Effector memory CD8-positive, alpha-beta T cell (primary cell): Measurements from ENCODE around the gene ANKRD55.
A peak's percentile ranks its signal among the peaks of the same experiment; 100 is the strongest.
"Not testable (repeated sequence)": the region's sequence is repeated elsewhere in the genome, so short reads cannot be mapped to it uniquely, and the experiment has no call there.

Experiments
- ATAC-seq: fragments of 150-1000 bp; cut with Tn5 transposase; replicated peaks from 2 replicates; pipeline ENCODE4 v1.10.0; 2021; ENCODE audit warnings: mild to moderate bottlenecking, moderate library complexity
- DNase-seq, 3 experiments: peaks; one replicate each; pipeline ENCODE4 v3.0.0; 2021
- H3K27ac Mint-ChIP-seq, 2 donors: one replicate each; pipeline ENCODE4 v1.8.0; 2022; ENCODE audit warnings: mild to moderate bottlenecking in 2 of 2, mixed read lengths in 2 of 2, moderate library complexity in 2 of 2
- H3K27me3 Mint-ChIP-seq, 2 donors: one replicate each; pipeline ENCODE4 v1.8.0; 2022; ENCODE audit warnings: mixed read lengths in 2 of 2
- H3K36me3 Mint-ChIP-seq: one replicate; pipeline ENCODE4 v1.8.0; 2022; ENCODE audit warnings: mild to moderate bottlenecking, moderate library complexity, mixed read lengths; ENCODE audit not compliant: insufficient read depth
- H3K4me1 Mint-ChIP-seq, 2 donors: one replicate each; pipeline ENCODE4 v1.8.0; 2022; ENCODE audit warnings: low read depth in 2 of 2, mixed read lengths in 2 of 2
- H3K4me3 Mint-ChIP-seq, 2 donors: one replicate each; pipeline ENCODE4 v1.8.0; 2022; ENCODE audit warnings: mild to moderate bottlenecking in 2 of 2, mixed read lengths in 2 of 2, moderate library complexity in 2 of 2
- H3K9me3 Mint-ChIP-seq, 2 donors: one replicate each; pipeline ENCODE4 v1.8.0; 2022; ENCODE audit warnings: mixed read lengths in 2 of 2

ANKRD55 gene

GRCh38 chr5:56166671-56167385, 66.3 kb downstream of the ANKRD55 start:
- Mint-ChIP-seq H3K4me1 (peaks cover 0 to 6% of the 10 kb centered on the region in 2 donors), H3K27me3 (peaks cover 14 to 64% of the 10 kb centered on the region in 2 donors), H3K4me3 (no peak overlapping the region), H3K36me3 (peaks cover under 1% of the 10 kb centered on the region), H3K9me3 (no peaks in the 10 kb centered on the region), H3K27ac (no peak overlapping the region)
- ATAC-seq (no peak), DNase-seq (no peak)

GRCh38 chr5:56164376-56164775, 68.8 kb downstream of the ANKRD55 start:
- Mint-ChIP-seq H3K9me3 (no peaks in the 10 kb centered on the region), H3K27me3 (peaks cover 8 to 40% of the 10 kb centered on the region in 2 donors), H3K4me3 (no peak overlapping the region), H3K36me3 (no peaks in the 10 kb centered on the region), H3K27ac (no peak overlapping the region), H3K4me1 (peaks cover 0 to 11% of the 10 kb centered on the region in 2 donors)
- DNase-seq (no peak), ATAC-seq (no peak)

GRCh38 chr5:56161927-56162326, 71.2 kb downstream of the ANKRD55 start:
- no peak overlapping the region for H3K4me3 Mint-ChIP-seq
- H3K4me1 Mint-ChIP-seq: peaks cover 2 to 9% of the 10 kb centered on the region in 2 donors
- H3K27me3 Mint-ChIP-seq: peaks cover 8 to 25% of the 10 kb centered on the region in 2 donors
- H3K36me3 Mint-ChIP-seq: no peaks in the 10 kb centered on the region
- no peak for DNase-seq
- no peak overlapping the region for H3K27ac Mint-ChIP-seq
- no peaks in the 10 kb centered on the region for H3K9me3 Mint-ChIP-seq
- ATAC-seq: no peak

GRCh38 chr5:56161439-56161823, 71.7 kb downstream of the ANKRD55 start:
- no peak overlapping the region for H3K27ac Mint-ChIP-seq
- no peaks in the 10 kb centered on the region for H3K9me3 Mint-ChIP-seq
- no peak for ATAC-seq
- DNase-seq: no peak
- no peaks in the 10 kb centered on the region for H3K36me3 Mint-ChIP-seq
- H3K4me3 Mint-ChIP-seq: no peak overlapping the region
- peaks cover 8 to 25% of the 10 kb centered on the region in 2 donors for H3K27me3 Mint-ChIP-seq
- H3K4me1 Mint-ChIP-seq: peaks cover 7 to 13% of the 10 kb centered on the region in 2 donors

- Mint-ChIP-seq H3K27ac (no peak overlapping the region), H3K9me3 (no peaks in the 10 kb centered on the region), H3K27me3 (peaks cover 8 to 25% of the 10 kb centered on the region in 2 donors), H3K36me3 (no peaks in the 10 kb centered on the region), H3K4me3 (no peak overlapping the region), H3K4me1 (peaks cover 13 to 18% of the 10 kb centered on the region in 2 donors)
- ATAC-seq: no peak
- DNase-seq: no peak
These were observed 72.2 kb downstream of the ANKRD55 start for GRCh38 chr5:56160723-56161438.

- H3K36me3 Mint-ChIP-seq: no peaks in the 10 kb centered on the region
- no peak for ATAC-seq
- H3K27ac Mint-ChIP-seq: no peak overlapping the region
- no peaks in the 10 kb centered on the region for H3K9me3 Mint-ChIP-seq
- H3K4me1 Mint-ChIP-seq: peaks cover 17 to 20% of the 10 kb centered on the region in 2 donors
- H3K27me3 Mint-ChIP-seq: peaks cover 8 to 18% of the 10 kb centered on the region in 2 donors
- no peak overlapping the region for H3K4me3 Mint-ChIP-seq
- DNase-seq: no peak
These were observed 73.6 kb downstream of the ANKRD55 start for GRCh38 chr5:56159521-56159947.

- Mint-ChIP-seq H3K9me3 (no peaks in the 10 kb centered on the region), H3K4me3 (no peak overlapping the region), H3K4me1 (peaks cover 19 to 23% of the 10 kb centered on the region in 2 donors), H3K27me3 (peaks cover 7% of the 10 kb centered on the region in 2 donors), H3K36me3 (no peaks in the 10 kb centered on the region), H3K27ac (peak overlapping the region; percentile 19 to 36)
- DNase-seq: no peak
- no peak for ATAC-seq
These were observed 74.7 kb downstream of the ANKRD55 start for GRCh38 chr5:56158331-56158960.

- Mint-ChIP-seq H3K4me1 (peaks cover 31 to 32% of the 10 kb centered on the region in 2 donors), H3K27ac (peak overlapping the region; percentile 49 to 89)
- DNase-seq, H3K36me3 Mint-ChIP-seq, H3K27me3 Mint-ChIP-seq, H3K9me3 Mint-ChIP-seq, H3K4me3 Mint-ChIP-seq, ATAC-seq: not testable (repeated sequence)
These were observed 75.9 kb downstream of the ANKRD55 start for GRCh38 chr5:56157191-56157621.

GRCh38 chr5:56156585-56157190, 76.4 kb downstream of the ANKRD55 start:
- ATAC-seq: peak; percentile 61
- H3K4me1 Mint-ChIP-seq: peaks cover 28 to 31% of the 10 kb centered on the region in 2 donors
- DNase-seq: peak in 1 of 3 experiments; percentile 2
- peak overlapping the region; percentile 49 to 89 for H3K27ac Mint-ChIP-seq
- H3K27me3 Mint-ChIP-seq, H3K9me3 Mint-ChIP-seq, H3K36me3 Mint-ChIP-seq, H3K4me3 Mint-ChIP-seq: not testable (repeated sequence)

- Mint-ChIP-seq H3K4me1 (peaks cover 25 to 31% of the 10 kb centered on the region in 2 donors), H3K27ac (peak overlapping the region; percentile 49 to 89)
These were observed 77.0 kb downstream of the ANKRD55 start for GRCh38 chr5:56155992-56156584.

GRCh38 chr5:56154732-56155484, 78.2 kb downstream of the ANKRD55 start:
- H3K36me3 Mint-ChIP-seq: no peaks in the 10 kb centered on the region
- H3K27me3 Mint-ChIP-seq: no peaks in the 10 kb centered on the region
- no peak for DNase-seq
- H3K27ac Mint-ChIP-seq: no peak overlapping the region
- no peak for ATAC-seq
- H3K4me1 Mint-ChIP-seq: peaks cover 25 to 31% of the 10 kb centered on the region in 2 donors
- H3K9me3 Mint-ChIP-seq: no peaks in the 10 kb centered on the region
- H3K4me3 Mint-ChIP-seq: no peak overlapping the region

More at GRCh38 chr5:56155992-56156584, 77.0 kb downstream of the ANKRD55 start:
- Mint-ChIP-seq H3K27me3 (no peaks in the 10 kb centered on the region), H3K4me3 (peak overlapping the region in 1 of 2 donors; percentile 27), H3K36me3 (no peaks in the 10 kb centered on the region), H3K9me3 (no peaks in the 10 kb centered on the region)
- DNase-seq: no peak
- peak; percentile 22 for ATAC-seq

GRCh38 chr5:56152437-56152836, 80.7 kb downstream of the ANKRD55 start:
- Mint-ChIP-seq H3K4me1 (peaks cover 25 to 31% of the 10 kb centered on the region in 2 donors), H3K4me3 (peak overlapping the region; percentile 45 to 54), H3K27ac (peak overlapping the region; percentile 80 to 86), H3K27me3 (no peaks in the 10 kb centered on the region), H3K9me3 (no peaks in the 10 kb centered on the region), H3K36me3 (no peaks in the 10 kb centered on the region)
- DNase-seq: no peak
- ATAC-seq: peak; percentile 50
